Osteoblast (primary cell): ENCODE measurements around the gene DNAJB5. TPM values are rescaled to one million over a fixed set of nuclear protein-coding genes. Genes with fewer than 3 reads are reported as not detected.

Source experiments
- DNase-seq: peaks from one replicate; pipeline ENCODE4 v3.0.0; 2011; ENCODE audit warnings: low spot score, mixed read lengths; ENCODE audit not compliant: insufficient read length; ENCODE audit errors: missing footprints
- H2AFZ ChIP-seq: 2 replicates; pipeline ENCODE4 v1.6.0; 2011; ENCODE audit warnings: mild to moderate bottlenecking, low read length
- H3K27ac ChIP-seq: 2 replicates; pipeline ENCODE4 v1.5.1; 2011; ENCODE audit warnings: mild to moderate bottlenecking, low read depth, low read length, moderate library complexity
- H3K27me3 ChIP-seq: 2 replicates; pipeline ENCODE4 v1.6.0; 2012; ENCODE audit warnings: mild to moderate bottlenecking, control low read depth, inconsistent platforms, low read length, moderate library complexity; ENCODE audit not compliant: insufficient read depth
- H3K36me3 ChIP-seq: 2 replicates; pipeline ENCODE4 v1.5.1; 2011; ENCODE audit warnings: mild to moderate bottlenecking, low read length, control low read depth, moderate library complexity; ENCODE audit not compliant: insufficient read depth
- H3K4me1 ChIP-seq: 2 replicates; pipeline ENCODE4 v1.5.1; 2011; ENCODE audit warnings: mild to moderate bottlenecking, low read length, control low read depth, moderate library complexity; ENCODE audit not compliant: insufficient read depth
- H3K4me2 ChIP-seq: 2 replicates; pipeline ENCODE4 v1.6.0; 2011; ENCODE audit warnings: mild to moderate bottlenecking, low read length; ENCODE audit not compliant: insufficient read depth
- H3K4me3 ChIP-seq: fragments of 200-600 bp; sonication (generic); 3 replicates; pipeline ENCODE4 v1.5.1; 2012; ENCODE audit warnings: mild to moderate bottlenecking, low read length, inconsistent platforms; ENCODE audit not compliant: insufficient read depth
- H3K79me2 ChIP-seq: 2 replicates; pipeline ENCODE4 v1.6.0; 2012; ENCODE audit warnings: mild to moderate bottlenecking, low read length, control low read depth, inconsistent platforms; ENCODE audit not compliant: insufficient read depth
- H3K9me3 ChIP-seq: 2 replicates; pipeline ENCODE4 v1.5.1; 2011; ENCODE audit warnings: low read depth, low read length, control low read depth
- H4K20me1 ChIP-seq: 2 replicates; pipeline ENCODE4 v1.6.0; 2012; ENCODE audit warnings: mild to moderate bottlenecking, low read length, control low read depth; ENCODE audit not compliant: insufficient read depth
- CTCF ChIP-seq: IDR thresholded peaks from 2 replicates; pipeline ENCODE4 v1.5.1; 2011; ENCODE audit warnings: mild to moderate bottlenecking, low read depth, low read length, moderate library complexity; ENCODE audit errors: extremely low read depth
- total RNA-seq: library from RNA; depleted of rRNA; stranded (reverse); fragments of >200 nt; gene quantifications from 2 replicates; pipeline ENCODE4 v1.2.3, GENCODE V29; 2012

Gene DNAJB5
- total RNA-seq, 1 donor, result 12.7 TPM

- no peak for DNase-seq
- Histone ChIP-seq H3K4me2 (no peak overlapping the region), H4K20me1 (no peaks in the 10 kb centered on the region), H3K9me3 (no peaks in the 10 kb centered on the region), H3K36me3 (peaks cover 29% of the 10 kb centered on the region), H3K79me2 (no peaks in the 10 kb centered on the region), H2AFZ (no peak overlapping the region), H3K4me1 (peaks cover 30% of the 10 kb centered on the region), H3K27ac (no peak overlapping the region), H3K27me3 (no peaks in the 10 kb centered on the region), H3K4me3 (no peak overlapping the region)
- TF ChIP-seq CTCF, result no peak
Observed at GRCh38 chr9:34999576-34999975, 10.0 kb downstream of the DNAJB5 start.

GRCh38 chr9:35000535-35001284 is 11.2 kb downstream of the DNAJB5 start:
- H3K4me3 ChIP-seq, result no peak overlapping the region
- no peak for DNase-seq
- H3K27me3 ChIP-seq, result no peaks in the 10 kb centered on the region

DNA sequence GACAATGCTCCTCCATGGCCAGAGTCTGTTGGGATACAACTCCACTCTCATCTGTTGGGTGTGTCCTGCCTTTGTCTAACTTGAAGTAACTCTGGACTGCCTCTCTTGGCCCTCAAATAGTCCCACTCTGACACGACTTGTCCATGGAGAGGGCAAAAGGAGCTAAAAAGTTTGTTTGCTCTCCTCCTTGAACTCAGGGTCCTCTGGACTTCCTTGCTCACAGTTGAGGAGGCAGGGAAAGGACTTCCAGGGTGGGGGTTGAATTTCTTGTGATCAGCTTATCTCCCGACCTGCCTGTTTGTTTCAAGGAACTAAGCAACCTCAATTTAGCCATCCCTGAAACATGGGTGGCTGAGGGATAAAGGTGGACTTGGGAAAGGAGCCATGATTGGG is 11.7 kb downstream of the DNAJB5 start:
- Histone ChIP-seq H3K4me3 (no peak overlapping the region), H3K9me3 (no peaks in the 10 kb centered on the region)

More at GRCh38 chr9:35000535-35001284, 11.2 kb downstream of the DNAJB5 start:
- no peak for TF ChIP-seq CTCF
- Histone ChIP-seq H4K20me1 (no peaks in the 10 kb centered on the region), H3K4me1 (peaks cover 20% of the 10 kb centered on the region), H3K4me2 (peak overlapping the region; percentile 12), H3K79me2 (no peaks in the 10 kb centered on the region), H3K27ac (peak overlapping the region; percentile 60), H2AFZ (no peak overlapping the region), H3K9me3 (no peaks in the 10 kb centered on the region), H3K36me3 (peaks cover 26% of the 10 kb centered on the region)

More for the DNA sequence above, 11.7 kb downstream of the DNAJB5 start:
- H4K20me1 ChIP-seq, result no peaks in the 10 kb centered on the region
- peaks cover 15% of the 10 kb centered on the region for H3K4me1 ChIP-seq
- no peak for DNase-seq
- no peak overlapping the region for H2AFZ ChIP-seq
- peak overlapping the region; percentile 60 for H3K27ac ChIP-seq
- peaks cover 21% of the 10 kb centered on the region for H3K36me3 ChIP-seq
- H3K79me2 ChIP-seq, result no peaks in the 10 kb centered on the region
- no peaks in the 10 kb centered on the region for H3K27me3 ChIP-seq
- peak overlapping the region; percentile 12 for H3K4me2 ChIP-seq
- TF ChIP-seq CTCF, result no peak
